ENCODE measurements around the gene EHD2. TPM values are rescaled to one million over a fixed set of nuclear protein-coding genes. Genes with fewer than 3 reads are reported as not detected.
"Not testable (repeated sequence)": the region's sequence is repeated elsewhere in the genome, so short reads cannot be mapped to it uniquely, and the experiment has no call there.

Gene EHD2
- total RNA-seq, 1 experiment from 2014 or later: 60.5 TPM

DNA sequence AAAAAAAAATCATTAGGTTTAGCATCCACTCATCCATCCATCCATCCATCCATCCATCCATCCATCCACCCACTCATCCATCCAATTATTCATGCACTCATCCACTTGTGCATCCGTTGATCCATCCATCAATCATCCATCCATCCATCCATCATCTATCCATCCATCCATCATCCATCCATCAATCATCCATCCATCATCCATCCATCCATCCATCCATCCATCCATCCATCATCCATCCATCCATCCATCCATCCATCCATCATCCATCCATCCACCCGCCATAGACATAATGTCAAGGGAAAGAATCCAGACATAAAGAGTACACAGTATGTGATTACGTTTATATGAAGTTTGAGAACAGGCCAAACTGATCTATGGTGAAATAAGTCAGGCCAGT lies 56.3 kb downstream of the EHD2 start:
- Histone ChIP-seq H3K27ac (ENCODE audit: low read depth, low read length) (no peak overlapping the region), H3K9me3 (ENCODE audit: control insufficient read depth in 1 of 2, insufficient read depth in 1 of 2, low read depth in 1 of 2, low read length in 2 of 2) (no peaks in the 10 kb centered on the region), H3K36me3 (ENCODE audit: control insufficient read depth in 1 of 2, insufficient read depth in 2 of 2, low read length in 2 of 2) (no peaks in the 10 kb centered on the region), H3K79me2 (ENCODE audit: insufficient read depth, low read length) (no peaks in the 10 kb centered on the region), H3K27me3 (ENCODE audit: insufficient read depth, low read length) (no peaks in the 10 kb centered on the region), H3K4me1 (ENCODE audit: control insufficient read depth in 1 of 2, insufficient read depth in 2 of 2, low read length in 2 of 2) (peaks cover 3 to 7% of the 10 kb centered on the region in 2 experiments; a peak in 1 of 4 replicates), H3K9ac (ENCODE audit: low read length) (no peak overlapping the region), H2AFZ (ENCODE audit: low read depth, low read length, poor library complexity, severe bottlenecking) (no peak overlapping the region), H4K20me1 (ENCODE audit: insufficient read depth) (no peaks in the 10 kb centered on the region), H3K9me2 (ENCODE audit: insufficient read depth) (no peaks in the 10 kb centered on the region), H3K4me2 (ENCODE audit: low read length) (no peak overlapping the region), H3K4me3 (replicated peaks in 1 of 2; ENCODE audit: low read depth in 1 of 2, low read length in 2 of 2) (no peak overlapping the region)
- RAD21 ChIA-PET (ENCODE audit: low non-redundant PET in 1 of 2, low total read pairs in 2 of 2, uncharacterized antibody in 2 of 2, unreplicated experiment in 2 of 2): no interaction called here
- BruUV-seq (replicated peaks): no TSS peak
- no peak for TF ChIP-seq POLR2A (IDR thresholded peaks at IDR 0.05; ENCODE audit: borderline replicate concordance, extremely low read depth, insufficient read depth, insufficient read length)
- no peak for TF ChIP-seq SP1 (IDR thresholded peaks at IDR 0.05; ENCODE audit: low read depth)
- no peak for TF ChIP-seq CEBPB (IDR thresholded peaks at IDR 0.05; ENCODE audit: low read depth)
- TF ChIP-seq, protein P1, sequence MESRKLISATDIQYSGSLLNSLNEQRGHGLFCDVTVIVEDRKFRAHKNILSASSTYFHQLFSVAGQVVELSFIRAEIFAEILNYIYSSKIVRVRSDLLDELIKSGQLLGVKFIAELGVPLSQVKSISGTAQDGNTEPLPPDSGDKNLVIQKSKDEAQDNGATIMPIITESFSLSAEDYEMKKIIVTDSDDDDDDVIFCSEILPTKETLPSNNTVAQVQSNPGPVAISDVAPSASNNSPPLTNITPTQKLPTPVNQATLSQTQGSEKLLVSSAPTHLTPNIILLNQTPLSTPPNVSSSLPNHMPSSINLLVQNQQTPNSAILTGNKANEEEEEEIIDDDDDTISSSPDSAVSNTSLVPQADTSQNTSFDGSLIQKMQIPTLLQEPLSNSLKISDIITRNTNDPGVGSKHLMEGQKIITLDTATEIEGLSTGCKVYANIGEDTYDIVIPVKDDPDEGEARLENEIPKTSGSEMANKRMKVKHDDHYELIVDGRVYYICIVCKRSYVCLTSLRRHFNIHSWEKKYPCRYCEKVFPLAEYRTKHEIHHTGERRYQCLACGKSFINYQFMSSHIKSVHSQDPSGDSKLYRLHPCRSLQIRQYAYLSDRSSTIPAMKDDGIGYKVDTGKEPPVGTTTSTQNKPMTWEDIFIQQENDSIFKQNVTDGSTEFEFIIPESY (IDR thresholded peaks at IDR 0.05; ENCODE audit: extremely low read depth, insufficient replicate concordance, low read length): no peak
- TF ChIP-seq, protein P2, sequence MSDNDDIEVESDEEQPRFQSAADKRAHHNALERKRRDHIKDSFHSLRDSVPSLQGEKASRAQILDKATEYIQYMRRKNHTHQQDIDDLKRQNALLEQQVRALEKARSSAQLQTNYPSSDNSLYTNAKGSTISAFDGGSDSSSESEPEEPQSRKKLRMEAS (IDR thresholded peaks at IDR 0.05): no peak
- TF ChIP-seq YY1 (IDR thresholded peaks at IDR 0.05; ENCODE audit: extremely low read depth, insufficient replicate concordance, low read depth, low read length): no peak
- TF ChIP-seq ELF1 (IDR thresholded peaks at IDR 0.05; ENCODE audit: borderline replicate concordance, low read depth): no peak
- no peak for TF ChIP-seq ZNF274 (IDR thresholded peaks at IDR 0.05; ENCODE audit: low read depth, low read length)
- TF ChIP-seq POLR2AphosphoS5 (IDR thresholded peaks at IDR 0.05; ENCODE audit: low read depth, low read length): no peak
- TF ChIP-seq SIN3A (IDR thresholded peaks at IDR 0.05; ENCODE audit: low read depth): no peak
- no peak for TF ChIP-seq CBX3 (IDR thresholded peaks at IDR 0.05; ENCODE audit: low read depth)
- TF ChIP-seq EZH2phosphoT487 (IDR thresholded peaks at IDR 0.05; ENCODE audit: borderline replicate concordance): no peak
- TF ChIP-seq, protein P3, sequence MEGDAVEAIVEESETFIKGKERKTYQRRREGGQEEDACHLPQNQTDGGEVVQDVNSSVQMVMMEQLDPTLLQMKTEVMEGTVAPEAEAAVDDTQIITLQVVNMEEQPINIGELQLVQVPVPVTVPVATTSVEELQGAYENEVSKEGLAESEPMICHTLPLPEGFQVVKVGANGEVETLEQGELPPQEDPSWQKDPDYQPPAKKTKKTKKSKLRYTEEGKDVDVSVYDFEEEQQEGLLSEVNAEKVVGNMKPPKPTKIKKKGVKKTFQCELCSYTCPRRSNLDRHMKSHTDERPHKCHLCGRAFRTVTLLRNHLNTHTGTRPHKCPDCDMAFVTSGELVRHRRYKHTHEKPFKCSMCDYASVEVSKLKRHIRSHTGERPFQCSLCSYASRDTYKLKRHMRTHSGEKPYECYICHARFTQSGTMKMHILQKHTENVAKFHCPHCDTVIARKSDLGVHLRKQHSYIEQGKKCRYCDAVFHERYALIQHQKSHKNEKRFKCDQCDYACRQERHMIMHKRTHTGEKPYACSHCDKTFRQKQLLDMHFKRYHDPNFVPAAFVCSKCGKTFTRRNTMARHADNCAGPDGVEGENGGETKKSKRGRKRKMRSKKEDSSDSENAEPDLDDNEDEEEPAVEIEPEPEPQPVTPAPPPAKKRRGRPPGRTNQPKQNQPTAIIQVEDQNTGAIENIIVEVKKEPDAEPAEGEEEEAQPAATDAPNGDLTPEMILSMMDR (IDR thresholded peaks at IDR 0.05 in 2 of 3, conservative IDR thresholded peaks at IDR 0.05 in 1 of 3; ENCODE audit: borderline replicate concordance in 1 of 3, insufficient read depth in 1 of 3, low read depth in 2 of 3, low read length in 2 of 3): no peak
- CTCF ChIA-PET: no interaction called here
- DNase-seq (ENCODE audit: low read depth, low spot score) (no peak), ATAC-seq (no peak)
- POLR2A ChIA-PET: no interaction called here
- intact Hi-C loops (cut with micrococcal nuclease): no loop called here

DNA sequence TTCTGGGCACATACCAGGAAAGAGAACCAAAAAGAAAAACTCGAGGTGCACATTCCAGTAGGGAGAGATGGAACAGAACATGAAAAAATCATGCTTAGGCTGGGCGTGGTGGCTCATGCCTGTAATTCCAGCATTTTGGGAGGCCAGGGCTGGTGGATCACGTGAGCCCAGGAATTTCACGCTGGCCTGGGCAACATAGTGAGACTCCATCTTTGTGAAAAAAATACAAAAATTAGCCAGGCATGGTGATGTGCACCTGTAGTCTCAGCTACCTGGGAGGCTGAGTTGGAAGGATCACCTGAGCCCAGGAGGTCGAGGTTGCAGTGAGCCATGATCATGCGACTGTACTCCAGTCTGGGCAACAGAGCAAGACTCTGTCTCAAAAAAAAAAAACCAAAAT lies 58.1 kb downstream of the EHD2 start:
- H3K27ac ChIP-seq (ENCODE audit: low read depth, low read length); intact Hi-C loops (cut with micrococcal nuclease); H4K20me1 ChIP-seq (ENCODE audit: insufficient read depth); DNase-seq (ENCODE audit: low read depth, low spot score); RAD21 ChIA-PET (ENCODE audit: low non-redundant PET in 1 of 2, low total read pairs in 2 of 2, uncharacterized antibody in 2 of 2, unreplicated experiment in 2 of 2); POLR2A ChIA-PET; H3K4me2 ChIP-seq (ENCODE audit: low read length); H3K9ac ChIP-seq (ENCODE audit: low read length); H3K9me2 ChIP-seq (ENCODE audit: insufficient read depth); BruUV-seq (replicated peaks); H3K4me1 ChIP-seq (ENCODE audit: control insufficient read depth in 1 of 2, insufficient read depth in 2 of 2, low read length in 2 of 2); H3K4me3 ChIP-seq (replicated peaks in 1 of 2; ENCODE audit: low read depth in 1 of 2, low read length in 2 of 2); H3K79me2 ChIP-seq (ENCODE audit: insufficient read depth, low read length); H3K9me3 ChIP-seq (ENCODE audit: control insufficient read depth in 1 of 2, insufficient read depth in 1 of 2, low read depth in 1 of 2, low read length in 2 of 2); H3K27me3 ChIP-seq (ENCODE audit: insufficient read depth, low read length); H2AFZ ChIP-seq (ENCODE audit: low read depth, low read length, poor library complexity, severe bottlenecking); ATAC-seq; H3K36me3 ChIP-seq (ENCODE audit: control insufficient read depth in 1 of 2, insufficient read depth in 2 of 2, low read length in 2 of 2); CTCF ChIA-PET: not testable (repeated sequence)

All from HCT116 (cell line).